Stimulated activated effector memory CD8-positive, alpha-beta T cell treated with anti-CD3 and anti-CD28 coated beads, Interleukin-12 subunit alpha, Interleukin-12 subunit beta, amount 100 ng/mL, for 72 hours (primary cell): ENCODE measurements around the gene ZNF253.
"Not testable (repeated sequence)": the region's sequence is repeated elsewhere in the genome, so short reads cannot be mapped to it uniquely, and the experiment has no call there.

ENCODE experiments used
- ATAC-seq: fragments of 150-1000 bp; cut with Tn5 transposase; 2 replicates; pipeline ENCODE4 v1.10.0; 2021
- DNase-seq, 2 donors: peaks; one replicate each; pipeline ENCODE4 v3.0.0; 2021 to 2022; ENCODE audit warnings: low spot score in 2 of 2
- H3K27ac Mint-ChIP-seq: one replicate; pipeline ENCODE4 v1.8.0; 2022; ENCODE audit warnings: mild to moderate bottlenecking, mixed read lengths
- H3K36me3 Mint-ChIP-seq: one replicate; pipeline ENCODE4 v1.8.0; 2022; ENCODE audit warnings: mild to moderate bottlenecking, mixed read lengths
- H3K4me1 Mint-ChIP-seq: one replicate; pipeline ENCODE4 v1.8.0; 2022; ENCODE audit warnings: mixed read lengths
- H3K4me3 Mint-ChIP-seq: one replicate; pipeline ENCODE4 v1.8.0; 2022; ENCODE audit warnings: mild to moderate bottlenecking, mixed read lengths
- H3K9me3 Mint-ChIP-seq: one replicate; pipeline ENCODE4 v1.8.0; 2022; ENCODE audit warnings: mixed read lengths

Gene ZNF253

DNA sequence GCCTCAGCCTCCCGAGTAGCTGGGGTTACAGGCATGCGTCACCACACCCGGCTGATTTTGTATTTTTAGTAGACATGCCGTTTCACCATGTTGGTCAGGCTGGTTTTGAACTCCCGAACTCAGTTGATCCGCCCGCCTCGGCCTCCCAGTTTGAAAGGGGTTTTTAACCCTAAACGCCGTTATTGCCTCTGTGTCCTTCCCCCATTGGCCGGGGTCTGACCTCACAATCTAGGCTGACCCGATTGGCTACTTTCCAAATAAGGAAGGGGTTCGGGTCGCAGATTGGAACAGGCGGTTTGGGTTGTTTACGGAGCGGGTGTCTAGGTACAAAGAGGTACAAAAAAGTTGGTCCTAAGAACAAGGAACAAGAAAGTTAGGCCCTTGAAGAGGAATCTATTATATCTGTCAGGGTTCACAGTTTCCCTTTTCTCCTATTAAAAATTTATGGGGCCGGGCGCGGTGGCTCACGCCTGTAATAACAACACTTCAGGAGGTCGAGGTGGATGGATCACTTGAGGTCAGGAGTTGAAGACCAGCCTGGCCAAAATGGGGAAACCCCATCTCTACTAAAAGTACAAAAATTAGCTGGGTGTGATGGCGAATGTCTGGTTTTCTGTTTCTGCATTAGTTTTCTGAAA lies 1.0 kb downstream of the ZNF253 start:
- Mint-ChIP-seq H3K36me3 (peaks cover 17% of the 10 kb centered on the region), H3K9me3 (no peaks in the 10 kb centered on the region), H3K27ac (peak overlapping the region; percentile 99), H3K4me1 (peaks cover 32% of the 10 kb centered on the region), H3K4me3 (peak overlapping the region; percentile 99)
- ATAC-seq (peak; percentile 16), DNase-seq (peak; percentile 21 to 76)

DNA sequence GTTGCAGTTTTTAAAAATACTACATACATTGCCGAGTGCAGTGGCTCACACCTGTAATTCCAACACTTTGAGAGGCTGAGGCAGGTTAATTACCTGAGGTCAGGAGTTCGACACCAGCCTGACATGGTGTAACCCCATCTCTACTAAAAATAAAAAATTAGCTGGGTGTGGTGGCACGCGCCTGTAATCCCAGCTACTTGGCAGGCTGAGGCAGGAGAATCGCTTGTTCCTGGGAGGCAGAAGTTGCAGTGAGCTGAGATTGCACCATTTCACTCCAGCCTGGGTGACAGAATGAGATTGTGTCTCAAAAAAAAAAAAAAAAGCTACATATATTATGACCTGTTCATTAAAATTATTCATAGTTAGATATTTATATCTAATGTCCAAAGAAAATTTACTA lies 4.4 kb downstream of the ZNF253 start:
- Mint-ChIP-seq H3K36me3 (peaks cover 30% of the 10 kb centered on the region), H3K4me1 (peaks cover 43% of the 10 kb centered on the region)
- H3K27ac Mint-ChIP-seq, H3K4me3 Mint-ChIP-seq, ATAC-seq, H3K9me3 Mint-ChIP-seq, DNase-seq: not testable (repeated sequence)

DNA sequence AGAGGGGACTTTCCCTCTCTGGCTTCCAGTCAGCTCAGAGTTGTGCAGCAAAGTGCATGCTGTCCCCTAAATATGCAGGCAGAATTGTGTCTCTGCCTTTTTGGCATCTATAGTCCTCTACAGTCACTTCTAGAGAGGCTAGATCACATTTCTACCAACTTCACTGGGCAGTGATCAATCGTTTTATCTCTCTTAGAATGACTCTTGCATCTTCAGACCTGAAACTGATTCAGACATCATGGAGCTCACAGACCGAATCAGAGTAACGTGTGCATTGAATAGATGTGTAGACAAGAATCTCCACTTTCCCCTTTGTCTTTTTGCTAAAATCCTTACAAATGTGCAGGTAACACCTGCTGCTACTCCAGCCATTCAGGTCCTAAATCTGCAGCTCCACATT lies 6.2 kb downstream of the ZNF253 start:
- H3K9me3 Mint-ChIP-seq: no peaks in the 10 kb centered on the region
- ATAC-seq (peak; percentile 97), DNase-seq (no peak)
- peak overlapping the region; percentile 5 for H3K4me3 Mint-ChIP-seq
- peaks cover 38% of the 10 kb centered on the region for H3K4me1 Mint-ChIP-seq
- peak overlapping the region; percentile 20 for H3K27ac Mint-ChIP-seq
- H3K36me3 Mint-ChIP-seq: peaks cover 25% of the 10 kb centered on the region

DNA sequence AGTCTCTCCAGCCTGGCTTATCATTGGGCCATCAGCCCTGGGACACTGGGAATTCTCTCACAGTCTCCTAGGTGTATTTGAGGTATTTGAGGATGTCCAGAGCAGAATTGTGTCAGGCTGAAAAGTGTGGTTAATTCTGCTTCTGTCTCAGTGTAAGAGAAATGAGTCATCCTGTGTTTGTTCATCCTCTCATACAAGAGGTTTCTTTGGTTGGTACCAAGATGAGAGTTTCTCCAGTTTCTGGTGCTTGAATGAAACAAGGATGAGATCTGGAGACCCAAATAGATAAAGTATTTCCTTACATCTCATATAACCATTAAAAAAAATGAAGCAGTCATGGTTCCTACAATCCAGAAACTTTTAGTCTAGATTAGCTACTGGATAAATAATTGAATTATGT lies 7.7 kb downstream of the ZNF253 start:
- peaks cover 29% of the 10 kb centered on the region for H3K36me3 Mint-ChIP-seq
- H3K4me1 Mint-ChIP-seq: peaks cover 25% of the 10 kb centered on the region
- ATAC-seq (peak; percentile 78), DNase-seq (no peak)
- H3K9me3 Mint-ChIP-seq: no peaks in the 10 kb centered on the region
- no peak overlapping the region for H3K27ac Mint-ChIP-seq
- H3K4me3 Mint-ChIP-seq: no peak overlapping the region

DNA sequence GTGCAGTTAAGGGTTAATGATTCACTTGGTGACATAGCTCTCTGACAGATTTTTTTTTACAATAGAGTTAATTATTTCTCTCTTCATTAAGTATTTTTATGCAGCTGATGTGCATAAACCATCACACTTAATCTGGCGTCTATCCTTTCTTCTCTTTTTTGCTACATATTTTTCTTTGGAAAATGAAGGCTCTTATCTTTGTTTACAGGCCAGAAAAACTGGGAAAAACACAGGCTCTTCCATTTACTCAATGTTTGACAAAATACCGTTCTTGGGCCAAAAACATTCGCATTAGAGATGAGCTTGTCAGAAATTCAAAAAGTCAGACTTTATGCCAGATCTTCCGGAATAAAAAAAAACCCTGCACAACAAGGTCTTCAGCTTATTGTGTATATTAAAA lies 12.0 kb downstream of the ZNF253 start:
- Mint-ChIP-seq H3K9me3 (no peaks in the 10 kb centered on the region), H3K36me3 (peaks cover 65% of the 10 kb centered on the region), H3K27ac (no peak overlapping the region), H3K4me3 (no peak overlapping the region), H3K4me1 (peaks cover 6% of the 10 kb centered on the region)
- no peak for DNase-seq
- ATAC-seq: no peak

DNA sequence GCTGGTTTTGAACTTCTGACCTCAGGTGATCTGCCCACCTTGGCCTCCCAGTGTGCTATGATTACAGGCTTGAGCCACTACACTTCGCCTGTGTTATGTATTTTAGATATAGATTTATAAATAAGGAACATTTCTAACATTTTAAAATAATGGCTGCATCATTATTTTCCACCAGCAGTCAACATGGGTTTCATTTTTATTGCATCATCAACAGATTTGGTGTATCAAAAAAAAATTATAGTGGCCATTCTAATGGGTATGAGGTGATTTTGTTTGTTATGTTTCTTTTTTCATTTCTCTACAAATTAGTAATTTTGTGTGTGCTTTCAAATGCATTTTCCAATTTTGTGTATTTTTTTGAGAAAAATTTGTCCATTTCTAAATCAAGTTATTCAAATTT lies 18.9 kb downstream of the ZNF253 start:
- no peaks in the 10 kb centered on the region for H3K4me1 Mint-ChIP-seq
- no peak overlapping the region for H3K27ac Mint-ChIP-seq
- ATAC-seq (no peak), DNase-seq (no peak)
- peaks cover 9% of the 10 kb centered on the region for H3K9me3 Mint-ChIP-seq
- H3K4me3 Mint-ChIP-seq: no peak overlapping the region
- H3K36me3 Mint-ChIP-seq: peaks cover 90% of the 10 kb centered on the region

DNA sequence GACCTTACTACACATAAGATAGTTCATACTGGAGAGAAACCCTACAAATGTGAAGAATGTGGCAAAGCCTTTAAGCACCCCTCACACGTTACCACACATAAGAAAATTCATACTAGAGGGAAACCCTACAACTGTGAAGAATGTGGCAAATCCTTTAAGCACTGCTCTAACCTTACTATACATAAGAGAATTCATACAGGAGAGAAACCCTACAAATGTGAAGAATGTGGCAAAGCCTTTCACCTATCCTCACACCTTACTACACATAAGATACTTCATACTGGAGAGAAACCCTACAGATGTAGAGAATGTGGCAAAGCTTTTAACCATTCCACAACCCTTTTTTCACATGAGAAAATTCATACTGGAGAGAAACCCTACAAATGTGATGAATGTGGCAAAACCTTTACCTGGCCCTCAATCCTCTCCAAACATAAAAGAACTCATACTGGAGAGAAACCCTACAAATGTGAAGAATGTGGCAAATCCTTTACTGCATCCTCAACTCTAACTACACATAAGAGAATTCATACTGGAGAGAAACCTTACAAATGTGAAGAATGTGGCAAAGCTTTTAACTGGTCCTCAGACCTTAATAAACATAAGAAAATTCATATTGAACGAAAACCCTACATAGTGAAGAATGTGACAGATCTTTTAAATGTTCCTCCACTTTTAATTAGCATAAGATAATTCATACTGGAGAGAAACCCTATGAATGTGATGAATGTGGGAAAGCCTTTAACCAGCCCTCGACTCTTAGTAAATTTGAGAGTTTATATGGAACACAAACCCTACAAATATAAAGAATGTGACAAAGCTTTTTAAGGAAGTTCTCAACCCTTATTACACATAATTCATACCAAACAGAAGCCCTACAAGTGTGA lies 26.6 kb downstream of the ZNF253 start:
- not testable (repeated sequence) for H3K4me1 Mint-ChIP-seq, H3K27ac Mint-ChIP-seq, H3K4me3 Mint-ChIP-seq, DNase-seq, ATAC-seq
- Mint-ChIP-seq H3K9me3 (peaks cover 32% of the 10 kb centered on the region), H3K36me3 (peaks cover 54% of the 10 kb centered on the region)

DNA sequence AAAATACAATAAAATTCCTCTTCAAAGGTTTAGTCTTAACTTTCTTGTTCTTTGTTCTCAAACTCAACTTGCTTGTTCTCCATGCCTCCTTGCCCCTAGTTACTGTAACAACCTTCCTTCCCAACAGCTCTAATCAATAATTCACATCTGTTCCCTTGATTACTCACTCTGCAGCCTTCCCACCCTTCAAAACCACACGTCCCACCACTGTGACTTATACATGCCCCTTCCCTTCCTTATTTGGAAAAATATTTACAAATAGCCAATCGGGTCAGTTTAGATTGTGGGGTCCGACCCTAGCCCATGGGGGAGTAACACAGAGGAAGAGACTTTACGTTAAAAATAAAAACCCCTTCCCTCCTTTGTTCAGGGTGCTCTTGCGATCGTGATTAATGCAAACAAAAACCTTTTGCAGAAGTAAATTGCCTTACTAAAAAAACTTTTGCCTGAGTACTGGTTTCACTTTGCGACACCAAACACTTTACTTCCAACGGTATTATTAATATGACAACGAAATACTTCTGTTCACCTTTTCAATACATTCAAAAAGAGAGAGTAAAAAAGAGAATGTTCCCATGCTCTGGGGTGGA lies 34.6 kb downstream of the ZNF253 start:
- Mint-ChIP-seq H3K36me3 (peaks cover 24% of the 10 kb centered on the region), H3K4me3 (peak overlapping the region; percentile 96), H3K4me1 (peaks cover 31% of the 10 kb centered on the region), H3K27ac (peak overlapping the region; percentile 94), H3K9me3 (peaks cover 18% of the 10 kb centered on the region)
- ATAC-seq (peak; percentile 12), DNase-seq (no peak)

DNA sequence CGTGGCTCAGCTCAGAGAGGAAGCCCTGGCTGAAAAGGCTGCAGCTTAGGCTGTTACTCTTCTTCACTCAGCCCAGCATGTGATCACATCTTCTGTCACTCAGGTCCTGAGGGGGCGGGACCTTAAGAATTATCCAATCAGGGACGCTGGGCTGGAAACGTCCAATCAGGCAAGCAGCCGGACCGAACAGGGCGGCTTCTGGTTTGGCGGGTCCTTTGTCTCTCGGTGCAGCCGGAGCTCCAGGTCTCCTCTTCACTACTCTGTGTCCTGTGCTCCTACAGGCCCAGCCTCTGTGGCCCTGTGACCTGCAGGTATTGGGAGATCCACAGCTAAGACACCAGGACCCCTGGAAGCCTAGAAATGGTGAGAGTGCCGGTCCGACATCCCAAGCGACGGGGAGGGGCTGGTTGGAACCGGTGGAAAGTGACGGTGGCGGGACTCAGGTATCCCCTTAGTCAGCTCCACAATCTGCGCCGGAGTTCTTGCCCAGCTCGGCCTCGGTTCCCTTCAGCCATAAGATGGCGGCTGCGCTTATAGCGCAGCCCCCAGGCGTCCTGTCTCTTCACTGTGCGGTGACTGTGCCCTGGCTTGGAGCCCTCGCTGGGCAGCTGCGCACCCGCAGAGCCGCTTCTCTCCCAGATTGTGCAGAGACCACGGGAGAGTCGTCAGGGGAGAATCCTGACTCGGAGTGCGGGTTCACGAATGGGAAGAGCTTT lies 35.2 kb downstream of the ZNF253 start, which contains the start of gene ZNF93:
TSS of gene ZNF93 (plus strand) at position 218 of the 716 bp plus-strand sequence. CDS start at position 361, 143 bp downstream.
- Mint-ChIP-seq H3K4me1 (peaks cover 35% of the 10 kb centered on the region), H3K4me3 (peak within 1 kb of the TSS; percentile 96), H3K27ac (peak within 1 kb of the TSS; percentile 94), H3K9me3 (peaks cover 18% of the 10 kb centered on the region), H3K36me3 (peaks cover 24% of the 10 kb centered on the region)
- peak; percentile 72 to 94 for DNase-seq
- ATAC-seq: peak; percentile 98

DNA sequence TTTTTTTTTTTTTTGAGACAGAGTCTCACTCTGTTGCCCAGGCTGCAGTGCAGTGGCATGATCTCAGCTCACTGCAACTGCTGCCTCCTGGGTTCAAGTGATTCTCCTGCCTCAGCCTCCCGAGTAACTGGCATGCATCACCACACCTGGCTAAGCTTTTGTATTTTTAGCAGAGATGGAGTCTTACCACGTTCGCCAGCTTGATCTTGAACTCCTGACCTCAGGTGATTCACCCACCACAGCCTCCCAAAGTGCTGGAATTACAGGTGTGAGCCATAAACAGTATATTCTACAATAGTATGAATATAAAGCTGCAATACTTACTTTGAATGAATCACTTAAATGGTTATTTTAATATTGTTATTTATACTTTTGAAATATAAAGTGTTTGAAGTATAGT lies 41.9 kb downstream of the ZNF253 start:
- H3K27ac Mint-ChIP-seq, DNase-seq, H3K9me3 Mint-ChIP-seq, H3K4me3 Mint-ChIP-seq, ATAC-seq: not testable (repeated sequence)
- Mint-ChIP-seq H3K36me3 (peaks cover 19% of the 10 kb centered on the region), H3K4me1 (peaks cover 17% of the 10 kb centered on the region)

DNA sequence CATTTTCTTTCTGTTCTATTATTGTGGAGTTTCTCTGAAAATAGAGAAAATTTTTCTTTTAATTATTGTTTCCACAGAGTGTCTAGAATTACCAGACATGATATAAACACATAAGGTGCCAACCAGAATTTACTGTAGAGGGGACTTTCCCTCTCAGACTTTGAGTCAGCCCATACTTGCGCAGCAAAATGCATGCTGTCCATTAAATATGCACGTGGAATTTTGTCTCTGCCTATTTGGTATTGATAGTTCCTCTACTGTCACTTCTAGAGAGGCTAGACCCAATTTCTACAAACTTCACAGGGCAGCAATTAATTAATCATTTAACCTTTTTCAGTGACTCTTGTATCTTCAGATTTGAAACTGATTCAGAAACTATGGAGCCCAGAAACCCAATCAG lies 44.0 kb downstream of the ZNF253 start:
- H3K36me3 Mint-ChIP-seq: peaks cover 4% of the 10 kb centered on the region
- peaks cover 15% of the 10 kb centered on the region for H3K4me1 Mint-ChIP-seq
- no peak for ATAC-seq
- H3K4me3 Mint-ChIP-seq: no peak overlapping the region
- H3K9me3 Mint-ChIP-seq: no peaks in the 10 kb centered on the region
- no peak overlapping the region for H3K27ac Mint-ChIP-seq
- DNase-seq: no peak

DNA sequence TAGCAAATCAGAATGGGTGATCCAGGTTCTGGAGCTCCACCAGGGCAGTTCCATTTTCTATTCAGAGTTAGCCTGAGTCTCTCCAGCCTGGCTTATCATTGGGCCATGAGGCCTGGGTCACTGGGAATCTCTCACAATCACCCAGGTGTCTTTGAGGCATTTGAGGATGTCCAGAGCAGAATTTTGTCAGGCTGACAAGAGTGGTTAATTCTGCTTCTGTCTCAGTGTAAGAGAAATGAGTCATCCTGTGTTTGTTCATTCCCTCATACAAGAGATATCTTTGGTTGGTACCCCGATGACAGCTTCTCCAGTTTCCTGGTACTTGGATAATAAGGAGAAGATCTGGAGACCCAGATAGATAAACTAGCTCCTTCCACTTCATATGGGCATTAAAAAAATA lies 45.5 kb downstream of the ZNF253 start:
- Mint-ChIP-seq H3K4me1 (peaks cover 5% of the 10 kb centered on the region), H3K27ac (no peak overlapping the region), H3K4me3 (no peak overlapping the region), H3K9me3 (no peaks in the 10 kb centered on the region), H3K36me3 (peaks cover 2% of the 10 kb centered on the region)
- ATAC-seq (no peak), DNase-seq (no peak)

DNA sequence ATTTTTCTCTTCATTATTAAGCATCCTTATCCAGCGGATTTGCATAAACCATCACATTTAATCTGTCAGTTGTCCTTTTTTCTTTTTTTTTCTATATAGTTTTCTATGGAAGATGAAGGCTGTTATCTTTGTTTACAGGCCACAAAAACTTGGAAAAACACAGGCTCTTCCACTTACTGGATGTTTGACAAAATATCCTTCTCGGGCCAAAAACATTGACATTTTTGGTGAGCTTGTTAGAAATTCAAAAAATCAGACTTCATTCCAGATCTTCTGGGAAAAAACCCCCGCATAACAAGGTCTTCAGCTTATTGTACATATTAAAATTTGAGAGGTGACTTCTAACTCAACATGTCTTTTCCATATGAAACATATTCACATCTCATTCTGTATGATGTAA lies 48.9 kb downstream of the ZNF253 start:
- Mint-ChIP-seq H3K4me3 (no peak overlapping the region), H3K36me3 (peaks cover 29% of the 10 kb centered on the region), H3K9me3 (no peaks in the 10 kb centered on the region), H3K4me1 (no peaks in the 10 kb centered on the region), H3K27ac (no peak overlapping the region)
- ATAC-seq: no peak
- no peak for DNase-seq

DNA sequence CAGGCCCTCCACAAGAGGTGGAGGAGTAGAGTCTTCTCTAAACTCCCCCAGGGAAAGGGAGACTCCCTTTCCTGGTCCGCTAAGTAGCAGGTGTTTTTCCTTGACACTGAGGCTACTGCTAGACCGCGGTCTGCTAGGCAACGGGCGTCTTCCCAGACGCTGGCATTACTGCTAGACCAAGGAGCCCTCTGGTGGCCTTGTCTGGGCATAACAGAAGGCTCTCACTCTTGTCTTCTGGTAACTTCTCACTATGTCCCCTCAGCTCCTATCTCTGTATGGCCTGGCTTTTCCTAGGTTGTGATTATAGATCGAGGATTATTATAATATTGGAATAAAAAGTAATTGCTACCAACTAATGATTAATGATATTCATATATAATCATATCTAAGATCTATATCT lies 64.7 kb downstream of the ZNF253 start:
- H3K4me3 Mint-ChIP-seq, H3K4me1 Mint-ChIP-seq, ATAC-seq, H3K27ac Mint-ChIP-seq: not testable (repeated sequence)
- peak; percentile 5 to 54 for DNase-seq
- H3K36me3 Mint-ChIP-seq: peaks cover 31% of the 10 kb centered on the region
- H3K9me3 Mint-ChIP-seq: peaks cover 15% of the 10 kb centered on the region
